ENCODE measurements around the gene CCDC57.

Gene CCDC57

GRCh38 chr17:82079001-82079677 is 133.5 kb downstream of the CCDC57 start:
- DNase-seq = no peak

GRCh38 chr17:82078433-82078832 is 134.2 kb downstream of the CCDC57 start:
- DNase-seq = no peak

GRCh38 chr17:82077617-82078358 is 134.9 kb downstream of the CCDC57 start:
- no peak for DNase-seq

GRCh38 chr17:82076785-82077591 is 135.7 kb downstream of the CCDC57 start:
- DNase-seq = no peak

- no peak for DNase-seq
These were observed 136.4 kb downstream of the CCDC57 start for GRCh38 chr17:82076018-82076784.

- no peak for DNase-seq
These were observed 139.2 kb downstream of the CCDC57 start for GRCh38 chr17:82073446-82073845.

GRCh38 chr17:82072827-82073226 is 139.8 kb downstream of the CCDC57 start:
- DNase-seq = no peak

- no peak for DNase-seq
These were observed 142.0 kb downstream of the CCDC57 start for GRCh38 chr17:82070611-82071010.

GRCh38 chr17:82065638-82066303 is 146.9 kb downstream of the CCDC57 start, which contains the start of gene DUS1L:
Gene DUS1L, minus strand, starts transcription at chr17:82065804. Its CDS starts 745 bp downstream, at chr17:82065059.
- peak; percentile 44 to 82 (median 51) for DNase-seq

- DNase-seq = no peak
These were observed 147.4 kb downstream of the CCDC57 start for GRCh38 chr17:82065193-82065637.

GRCh38 chr17:82064433-82065192 is 148.0 kb downstream of the CCDC57 start:
- DNase-seq = no peak

GRCh38 chr17:82063424-82064415 is 148.9 kb downstream of the CCDC57 start:
- no peak for DNase-seq

- DNase-seq = no peak
These were observed 149.7 kb downstream of the CCDC57 start for GRCh38 chr17:82062984-82063368.

- no peak for DNase-seq
These were observed 150.3 kb downstream of the CCDC57 start for GRCh38 chr17:82062076-82062983.

GRCh38 chr17:82061047-82061925 is 151.4 kb downstream of the CCDC57 start:
- DNase-seq = no peak

GRCh38 chr17:82060614-82061013 is 152.0 kb downstream of the CCDC57 start:
- no peak for DNase-seq

GRCh38 chr17:82060001-82060380 is 152.7 kb downstream of the CCDC57 start:
- no peak for DNase-seq

All from T-helper 2 cell (primary cell).